Smooth muscle cell (in vitro differentiated cells): ENCODE results near the gene CBX4. TPM values are rescaled to one million over a fixed set of nuclear protein-coding genes. Genes with fewer than 3 reads are reported as not detected.
A peak's percentile ranks its signal among the peaks of the same experiment; 100 is the strongest.

Source experiments
- DNase-seq: peaks from one replicate; lab custom pipeline; 2025; ENCODE audit not compliant: unreplicated experiment; lab: John Stamatoyannopoulos, UW
- H2AFZ ChIP-seq: fragments of 200-600 bp; sonication (generic); 2 replicates; pipeline ENCODE4 v1.6.0; 2016; ENCODE audit warnings: antibody characterized with exemption, low read depth, mild to moderate bottlenecking
- H3F3A ChIP-seq: fragments of 200-600 bp; sonication (generic); 2 replicates; pipeline ENCODE4 v1.6.0; 2017; ENCODE audit warnings: antibody characterized with exemption, low read depth
- H3K27ac ChIP-seq: fragments of 200-600 bp; sonication (generic); 2 replicates; pipeline ENCODE4 v1.5.1; 2016; ENCODE audit warnings: low read depth, mild to moderate bottlenecking
- H3K27me3 ChIP-seq: fragments of 200-600 bp; sonication (generic); 2 replicates; pipeline ENCODE4 v1.6.1; 2016; ENCODE audit warnings: low read depth, mild to moderate bottlenecking
- H3K36me3 ChIP-seq: fragments of 200-600 bp; sonication (generic); 2 replicates; pipeline ENCODE4 v1.5.1; 2016; ENCODE audit warnings: low read depth
- H3K4me1 ChIP-seq: fragments of 200-600 bp; sonication (generic); 2 replicates; pipeline ENCODE4 v1.5.1; 2016; ENCODE audit warnings: low read depth
- H3K4me2 ChIP-seq: fragments of 200-600 bp; sonication (generic); 2 replicates; pipeline ENCODE4 v1.6.0; 2016; ENCODE audit warnings: mild to moderate bottlenecking
- H3K4me3 ChIP-seq: fragments of 200-600 bp; sonication (generic); 2 replicates; pipeline ENCODE4 v1.5.1; 2016; ENCODE audit warnings: mild to moderate bottlenecking
- H3K79me2 ChIP-seq: fragments of 200-600 bp; sonication (generic); 2 replicates; pipeline ENCODE4 v1.6.0; 2016; ENCODE audit warnings: low read depth, mild to moderate bottlenecking
- H3K9ac ChIP-seq: fragments of 200-600 bp; sonication (generic); 2 replicates; pipeline ENCODE4 v1.6.0; 2016; ENCODE audit warnings: low read depth
- H3K9me3 ChIP-seq: fragments of 200-600 bp; sonication (generic); replicated peaks from 2 replicates; pipeline ENCODE4 v1.5.1; 2016; ENCODE audit warnings: low read depth
- H4K20me1 ChIP-seq: fragments of 200-600 bp; sonication (generic); 2 replicates; pipeline ENCODE4 v1.6.0; 2016; ENCODE audit warnings: low read depth
- WGBS: methylation state at CpG from one replicate; pipeline ENCODE4 v1.1.7; 2016; ENCODE audit warnings: low lambda C conversion rate; 5-methylcytosine and 5-hydroxymethylcytosine counted together
- polyA plus RNA-seq: library from polyadenylated mRNA; unstranded; fragments of >200 nt; fragmentation: Nextera tagmentation; extraction: Ambion mirVana; gene quantifications from 2 replicates; pipeline ENCODE4 v1.2.1, GENCODE V29; 2016
- total RNA-seq: library from RNA; depleted of rRNA; stranded (reverse); fragments of >200 nt; gene quantifications from 2 replicates; pipeline ENCODE4 v1.2.3, GENCODE V29; 2014
- TF ChIP-seq, protein P1 (sequence below): fragments of 200-600 bp; sonication (generic); IDR thresholded peaks from 2 replicates; pipeline ENCODE4 v1.5.1; 2017; ENCODE audit warnings: borderline replicate concordance, mild to moderate bottlenecking, antibody characterized with exemption; ENCODE audit not compliant: insufficient read depth, poor library complexity, severe bottlenecking

CBX4 gene
- total and polyA plus RNA-seq, 2 experiments from 2014 or later, result 17.4 to 44.6 TPM

DNA sequence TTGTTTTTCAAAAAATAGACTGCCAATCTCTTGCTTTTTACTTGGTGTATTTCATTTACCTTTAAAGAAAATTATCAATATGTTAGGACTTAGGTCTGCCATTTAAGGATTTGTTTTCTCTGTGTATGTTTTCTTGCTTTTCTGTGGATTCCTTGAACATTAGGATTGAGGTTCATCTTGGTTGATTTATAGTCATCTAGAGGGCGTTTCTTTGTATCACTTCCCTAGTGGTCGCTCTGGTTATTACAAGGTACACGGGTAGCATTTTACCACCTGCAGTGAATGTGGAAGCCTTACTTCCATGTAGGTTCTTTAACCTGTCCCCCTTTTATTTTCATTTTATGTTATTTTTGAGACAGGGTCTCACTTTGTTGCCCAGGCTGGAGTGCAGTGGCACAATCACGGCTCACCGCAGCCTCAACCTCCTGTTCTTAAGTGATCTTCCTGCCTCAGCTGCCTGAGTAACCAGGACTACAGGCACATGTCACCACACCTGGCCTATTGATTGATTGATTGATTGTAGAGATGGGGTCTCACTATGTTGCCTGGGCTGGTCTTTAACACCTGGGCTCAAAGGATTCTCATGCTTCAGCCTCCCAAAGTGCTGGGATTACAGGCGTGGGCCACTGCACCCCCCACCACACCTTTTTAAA is 35.2 kb upstream of the CBX4 start:
- H3K27me3 ChIP-seq, result no peaks in the 10 kb centered on the region
- H3K9ac ChIP-seq, result no peak overlapping the region
- H3F3A ChIP-seq, result no peaks in the 10 kb centered on the region
- H3K4me1 ChIP-seq, result peaks cover 3% of the 10 kb centered on the region
- no peak overlapping the region for H3K4me3 ChIP-seq
- H3K36me3 ChIP-seq, result no peaks in the 10 kb centered on the region
- no peaks in the 10 kb centered on the region for H3K79me2 ChIP-seq
- WGBS, result 57% methylated on average over 6 of the region's 6 CpGs
- no peak overlapping the region for H2AFZ ChIP-seq
- no peaks in the 10 kb centered on the region for H3K9me3 ChIP-seq
- H3K27ac ChIP-seq, result no peak overlapping the region
- no peak for DNase-seq
- H4K20me1 ChIP-seq, result no peaks in the 10 kb centered on the region
- TF ChIP-seq, protein P1, sequence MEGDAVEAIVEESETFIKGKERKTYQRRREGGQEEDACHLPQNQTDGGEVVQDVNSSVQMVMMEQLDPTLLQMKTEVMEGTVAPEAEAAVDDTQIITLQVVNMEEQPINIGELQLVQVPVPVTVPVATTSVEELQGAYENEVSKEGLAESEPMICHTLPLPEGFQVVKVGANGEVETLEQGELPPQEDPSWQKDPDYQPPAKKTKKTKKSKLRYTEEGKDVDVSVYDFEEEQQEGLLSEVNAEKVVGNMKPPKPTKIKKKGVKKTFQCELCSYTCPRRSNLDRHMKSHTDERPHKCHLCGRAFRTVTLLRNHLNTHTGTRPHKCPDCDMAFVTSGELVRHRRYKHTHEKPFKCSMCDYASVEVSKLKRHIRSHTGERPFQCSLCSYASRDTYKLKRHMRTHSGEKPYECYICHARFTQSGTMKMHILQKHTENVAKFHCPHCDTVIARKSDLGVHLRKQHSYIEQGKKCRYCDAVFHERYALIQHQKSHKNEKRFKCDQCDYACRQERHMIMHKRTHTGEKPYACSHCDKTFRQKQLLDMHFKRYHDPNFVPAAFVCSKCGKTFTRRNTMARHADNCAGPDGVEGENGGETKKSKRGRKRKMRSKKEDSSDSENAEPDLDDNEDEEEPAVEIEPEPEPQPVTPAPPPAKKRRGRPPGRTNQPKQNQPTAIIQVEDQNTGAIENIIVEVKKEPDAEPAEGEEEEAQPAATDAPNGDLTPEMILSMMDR, result peak; percentile 41
- no peak overlapping the region for H3K4me2 ChIP-seq

DNA sequence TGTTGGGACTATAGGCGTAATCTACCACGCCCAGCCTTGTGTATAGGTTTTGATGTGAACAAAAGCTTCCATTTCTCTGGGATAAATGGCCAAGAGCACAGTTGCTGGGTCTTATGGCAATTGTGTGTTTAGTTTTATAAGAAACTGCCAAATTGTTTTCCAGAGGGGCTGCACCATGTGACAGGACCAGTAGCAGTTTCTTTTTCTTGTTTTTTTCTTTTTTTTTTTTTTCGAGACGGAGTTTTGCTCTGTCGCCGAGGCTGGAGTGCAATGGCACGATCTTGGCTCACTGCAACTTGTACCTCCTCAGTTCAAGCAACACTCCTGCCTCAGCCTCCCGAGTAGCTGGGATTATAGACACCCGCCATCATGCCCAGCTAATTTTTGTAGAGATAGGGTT is 34.3 kb upstream of the CBX4 start:
- Histone ChIP-seq H3K9ac (no peak overlapping the region), H4K20me1 (no peaks in the 10 kb centered on the region), H2AFZ (no peak overlapping the region), H3K27me3 (no peaks in the 10 kb centered on the region), H3K4me2 (no peak overlapping the region), H3K36me3 (no peaks in the 10 kb centered on the region), H3K4me3 (no peak overlapping the region), H3F3A (no peaks in the 10 kb centered on the region), H3K4me1 (peaks cover 12% of the 10 kb centered on the region), H3K9me3 (no peaks in the 10 kb centered on the region), H3K27ac (no peak overlapping the region), H3K79me2 (no peaks in the 10 kb centered on the region)
- 95% methylated on average over 9 of the region's 9 CpGs for WGBS
- TF ChIP-seq, protein P1, result no peak
- no peak for DNase-seq

DNA sequence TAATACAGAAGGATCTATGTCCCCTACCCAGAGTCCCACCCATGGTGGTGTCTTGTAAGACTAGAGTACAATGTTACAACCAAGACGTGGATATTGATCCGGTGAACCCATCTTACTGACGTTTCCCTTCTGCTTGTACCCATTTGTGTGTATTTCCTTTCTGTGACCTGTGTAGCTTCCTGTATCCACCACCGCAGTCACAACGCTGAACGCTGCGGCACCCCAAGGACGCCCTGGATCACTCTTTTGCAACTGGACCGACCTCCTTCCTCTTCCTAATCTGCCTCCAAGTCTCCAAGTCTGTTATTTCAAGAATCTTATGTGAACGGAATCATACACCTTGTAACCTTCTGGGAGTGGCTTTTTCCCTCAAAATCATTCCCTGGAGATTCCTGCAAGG is 33.5 kb upstream of the CBX4 start:
- H4K20me1 ChIP-seq, result no peaks in the 10 kb centered on the region
- TF ChIP-seq, protein P1, result no peak
- DNase-seq, result no peak
- no peaks in the 10 kb centered on the region for H3K9me3 ChIP-seq
- no peak overlapping the region for H3K9ac ChIP-seq
- no peak overlapping the region for H3K27ac ChIP-seq
- H3K4me2 ChIP-seq, result no peak overlapping the region
- peaks cover 13% of the 10 kb centered on the region for H3K4me1 ChIP-seq
- 92% methylated on average over 10 of the region's 10 CpGs for WGBS
- no peak overlapping the region for H2AFZ ChIP-seq
- no peaks in the 10 kb centered on the region for H3F3A ChIP-seq
- H3K79me2 ChIP-seq, result no peaks in the 10 kb centered on the region
- H3K36me3 ChIP-seq, result no peaks in the 10 kb centered on the region
- H3K4me3 ChIP-seq, result no peak overlapping the region
- no peaks in the 10 kb centered on the region for H3K27me3 ChIP-seq

DNA sequence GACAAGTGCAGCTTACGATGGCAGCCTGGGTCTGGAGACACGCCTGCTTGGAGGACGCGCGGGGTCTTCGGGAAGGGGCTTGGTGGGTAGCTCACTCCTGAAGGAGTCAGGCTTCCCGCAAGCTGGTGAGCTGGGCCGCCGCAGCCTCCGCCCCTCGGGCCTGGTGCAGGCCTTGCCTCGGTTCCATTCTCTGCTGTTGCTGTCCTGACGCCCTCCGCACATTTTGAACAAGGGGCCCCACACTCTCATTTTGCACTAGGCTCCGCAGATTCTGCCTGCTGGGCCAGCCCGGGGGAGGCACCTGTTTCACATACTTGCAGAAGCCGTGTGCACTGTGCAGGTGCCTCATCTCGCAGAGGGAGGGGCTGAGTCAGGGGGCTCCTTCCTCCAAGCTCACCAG is 31.9 kb upstream of the CBX4 start:
- no peak overlapping the region for H2AFZ ChIP-seq
- no peaks in the 10 kb centered on the region for H3K36me3 ChIP-seq
- WGBS, result 99% methylated on average over 18 of the region's 18 CpGs
- no peak overlapping the region for H3K4me3 ChIP-seq
- no peak overlapping the region for H3K27ac ChIP-seq
- H3K79me2 ChIP-seq, result no peaks in the 10 kb centered on the region
- H3K9ac ChIP-seq, result no peak overlapping the region
- H4K20me1 ChIP-seq, result no peaks in the 10 kb centered on the region
- H3K9me3 ChIP-seq, result no peaks in the 10 kb centered on the region
- peaks cover 13% of the 10 kb centered on the region for H3K4me1 ChIP-seq
- no peak overlapping the region for H3K4me2 ChIP-seq
- TF ChIP-seq, protein P1, result no peak
- no peaks in the 10 kb centered on the region for H3F3A ChIP-seq
- DNase-seq, result no peak
- no peaks in the 10 kb centered on the region for H3K27me3 ChIP-seq
